H1 (cell line): Measurements from ENCODE around the gene C10orf120. TPM values are rescaled to one million over a fixed set of nuclear protein-coding genes. Genes with fewer than 3 reads are reported as not detected.

ENCODE experiments used
- POLR2A ChIP-seq, 2 experiments: IDR thresholded peaks; 1 replicate in 1 of 2; 2 replicates in 1 of 2; pipeline ENCODE4 v1.6.1; 2011; ENCODE audit warnings: low read depth in 2 of 2, low read length in 2 of 2, mild to moderate bottlenecking in 2 of 2; ENCODE audit errors: control extremely low read depth in 1 of 2
- SAP30 ChIP-seq: fragments of 300-600 bp; sonication (generic); IDR thresholded peaks from 2 replicates; pipeline ENCODE4 v1.7.1; 2012; ENCODE audit warnings: low read length, moderate library complexity, mild to moderate bottlenecking, inconsistent platforms; ENCODE audit not compliant: insufficient read depth, insufficient replicate concordance
- SP2 ChIP-seq: IDR thresholded peaks from 2 replicates; pipeline ENCODE4 v1.6.1; 2012; ENCODE audit warnings: mild to moderate bottlenecking, low read length, inconsistent platforms
- polyA plus RNA-seq, 7 experiments: library from polyadenylated mRNA; depleted of rRNA in 3 of 7; stranded (reverse) in 5 of 7; unstranded in 2 of 7; fragments of >200 nt in 5 of 7; fragments of 200-250 nt in 2 of 7; gene quantifications; 1 replicate in 5 of 7; 2 replicates in 1 of 7; 4 replicates in 1 of 7; pipeline versions ENCODE4 v1.2.1 to v1.2.3, GENCODE V29; 2011 to 2013; ENCODE audit warnings: missing spikeins in 2 of 7, mixed read lengths in 2 of 7
- total RNA-seq: library from RNA; stranded (reverse); fragmentation: NEBNext Ultra II Directional; extraction: Animal tissue kit (Norgen Biotek cat#: 25700); gene quantifications from 2 replicates; pipeline ENCODE4 v1.2.1, GENCODE V29; 2021

The C10orf120 gene
- total and polyA plus RNA-seq, 2 of the 8 experiments (the other 6 are each of a cell fraction or from before 2014, with no cell fraction given), result not detected

- TF ChIP-seq SAP30, result no peak
- no peak for TF ChIP-seq POLR2A (IDR thresholded peaks at IDR 0.05; ENCODE audit: control extremely low read depth in 1 of 2, low read depth in 2 of 2, low read length in 2 of 2)
- no peak for TF ChIP-seq SP2
Measured at GRCh38 chr10:122659651-122660050, 40.0 kb downstream of the C10orf120 start (continued).
